ENCODE results near the gene TEX14.

DNA sequence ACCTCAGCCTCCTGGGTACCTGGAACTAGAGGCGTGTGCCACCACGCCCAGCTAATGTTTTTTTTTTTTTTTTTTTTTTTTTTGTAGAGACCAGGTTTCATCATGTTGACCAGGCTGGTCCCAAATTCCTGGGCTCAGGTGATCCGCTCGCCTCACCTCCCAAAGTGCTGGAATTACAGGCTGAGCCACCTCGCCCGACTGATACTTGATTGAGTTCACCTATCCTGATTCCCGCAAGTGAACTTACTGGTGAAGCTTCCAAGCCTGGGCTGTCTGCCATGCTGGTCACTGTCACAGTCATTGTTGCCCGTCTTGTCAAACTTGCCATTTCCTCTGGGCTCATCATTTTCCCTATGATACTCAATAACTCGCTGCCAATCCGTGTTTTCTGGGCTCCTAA, 106.3 kb downstream of the TEX14 start:
- TF ChIP-seq EZH2phosphoT487 (IDR thresholded peaks at IDR 0.05; ENCODE audit: insufficient read depth, low read depth) (no peak), EZH2 (IDR thresholded peaks at IDR 0.05; ENCODE audit: insufficient read depth, poor library complexity, severe bottlenecking) (no peak)

Measured in GM23248 (cell line).